Stomach (tissue), 4 donors: ENCODE measurements around the gene LY6G6C.
A peak's percentile ranks its signal among the peaks of the same experiment; 100 is the strongest.

Source experiments
- POLR2A ChIP-seq, 4 donors: fragments of 450-650 bp; IDR thresholded peaks; one replicate each; pipeline ENCODE4 v1.6.1; 2016; ENCODE audit warnings: antibody characterized with exemption in 4 of 4, control low read depth in 2 of 4, mild to moderate bottlenecking in 1 of 4, moderate library complexity in 1 of 4
- POLR2AphosphoS5 ChIP-seq, 3 donors: sonication (generic); formaldehyde crosslinking; IDR thresholded peaks; one replicate each; pipeline ENCODE4 v1.6.1; 2016; ENCODE audit warnings: antibody characterized with exemption in 3 of 3
- TF ChIP-seq, protein P1 (sequence below), 7 experiments: fragments of 450-650 bp in 4 of 7; fragments of 200-600 bp in 3 of 7; sonication (generic) in 3 of 7; IDR thresholded peaks; one replicate each; pipeline ENCODE4 v1.5.1; 2016 to 2019; ENCODE audit warnings: antibody characterized with exemption in 7 of 7, control low read depth in 2 of 7, mild to moderate bottlenecking in 1 of 7

DNA sequence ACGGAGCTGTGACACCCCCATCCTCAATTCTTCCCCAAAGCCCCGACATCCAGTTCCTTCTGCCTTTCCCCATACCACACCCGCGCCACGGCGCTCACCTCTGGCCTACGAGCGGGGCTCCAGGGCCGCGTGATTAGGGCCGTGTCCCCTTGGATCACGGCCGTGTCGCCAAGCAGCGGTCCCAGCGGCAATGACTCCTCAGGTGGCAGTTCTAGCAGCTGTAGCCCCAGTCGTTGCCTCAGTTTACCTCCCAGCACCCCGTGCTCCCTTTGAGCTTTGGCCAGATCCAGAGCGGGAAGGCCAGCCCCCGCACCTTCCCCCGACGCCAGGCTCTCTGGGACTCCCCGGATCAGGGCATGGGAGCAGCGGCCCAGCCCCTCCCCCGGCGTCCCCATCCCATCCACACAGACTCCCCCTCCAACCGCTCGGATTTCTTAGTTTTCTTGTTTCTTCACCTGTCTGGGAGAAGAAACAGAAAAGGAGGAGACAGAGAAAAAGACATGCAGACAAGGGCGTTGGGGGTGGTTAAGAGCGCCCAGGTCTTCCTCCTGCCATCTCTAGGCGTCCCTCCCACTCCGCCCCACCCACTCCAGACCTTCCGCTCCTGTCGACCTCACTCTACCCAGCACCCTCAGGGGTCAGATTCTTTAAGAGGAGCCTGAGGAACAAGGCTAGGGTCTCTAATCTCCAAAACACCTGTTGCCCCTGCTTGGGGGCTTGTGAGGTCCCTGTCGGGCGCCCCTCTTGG lies 7.4 kb upstream of the LY6G6C start, which contains the start of gene DDAH2:
- no peak for TF ChIP-seq POLR2A (IDR thresholded peaks at IDR 0.05)
- TF ChIP-seq, protein P1, sequence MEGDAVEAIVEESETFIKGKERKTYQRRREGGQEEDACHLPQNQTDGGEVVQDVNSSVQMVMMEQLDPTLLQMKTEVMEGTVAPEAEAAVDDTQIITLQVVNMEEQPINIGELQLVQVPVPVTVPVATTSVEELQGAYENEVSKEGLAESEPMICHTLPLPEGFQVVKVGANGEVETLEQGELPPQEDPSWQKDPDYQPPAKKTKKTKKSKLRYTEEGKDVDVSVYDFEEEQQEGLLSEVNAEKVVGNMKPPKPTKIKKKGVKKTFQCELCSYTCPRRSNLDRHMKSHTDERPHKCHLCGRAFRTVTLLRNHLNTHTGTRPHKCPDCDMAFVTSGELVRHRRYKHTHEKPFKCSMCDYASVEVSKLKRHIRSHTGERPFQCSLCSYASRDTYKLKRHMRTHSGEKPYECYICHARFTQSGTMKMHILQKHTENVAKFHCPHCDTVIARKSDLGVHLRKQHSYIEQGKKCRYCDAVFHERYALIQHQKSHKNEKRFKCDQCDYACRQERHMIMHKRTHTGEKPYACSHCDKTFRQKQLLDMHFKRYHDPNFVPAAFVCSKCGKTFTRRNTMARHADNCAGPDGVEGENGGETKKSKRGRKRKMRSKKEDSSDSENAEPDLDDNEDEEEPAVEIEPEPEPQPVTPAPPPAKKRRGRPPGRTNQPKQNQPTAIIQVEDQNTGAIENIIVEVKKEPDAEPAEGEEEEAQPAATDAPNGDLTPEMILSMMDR (IDR thresholded peaks at IDR 0.05) = peak in 3 of 7 experiments; percentile 29 to 69 (median 51)
- TF ChIP-seq POLR2AphosphoS5 (IDR thresholded peaks at IDR 0.05) = no peak
